Measurements from ENCODE around the gene DNAJC15. TPM values are rescaled to one million over a fixed set of nuclear protein-coding genes. Genes with fewer than 3 reads are reported as not detected.
"Not testable (repeated sequence)": the region's sequence is repeated elsewhere in the genome, so short reads cannot be mapped to it uniquely, and the experiment has no call there.

DNAJC15 gene
- total RNA-seq, 4 donors from 2014 or later = 10.5 to 18.3 (median 11.4) TPM

DNA sequence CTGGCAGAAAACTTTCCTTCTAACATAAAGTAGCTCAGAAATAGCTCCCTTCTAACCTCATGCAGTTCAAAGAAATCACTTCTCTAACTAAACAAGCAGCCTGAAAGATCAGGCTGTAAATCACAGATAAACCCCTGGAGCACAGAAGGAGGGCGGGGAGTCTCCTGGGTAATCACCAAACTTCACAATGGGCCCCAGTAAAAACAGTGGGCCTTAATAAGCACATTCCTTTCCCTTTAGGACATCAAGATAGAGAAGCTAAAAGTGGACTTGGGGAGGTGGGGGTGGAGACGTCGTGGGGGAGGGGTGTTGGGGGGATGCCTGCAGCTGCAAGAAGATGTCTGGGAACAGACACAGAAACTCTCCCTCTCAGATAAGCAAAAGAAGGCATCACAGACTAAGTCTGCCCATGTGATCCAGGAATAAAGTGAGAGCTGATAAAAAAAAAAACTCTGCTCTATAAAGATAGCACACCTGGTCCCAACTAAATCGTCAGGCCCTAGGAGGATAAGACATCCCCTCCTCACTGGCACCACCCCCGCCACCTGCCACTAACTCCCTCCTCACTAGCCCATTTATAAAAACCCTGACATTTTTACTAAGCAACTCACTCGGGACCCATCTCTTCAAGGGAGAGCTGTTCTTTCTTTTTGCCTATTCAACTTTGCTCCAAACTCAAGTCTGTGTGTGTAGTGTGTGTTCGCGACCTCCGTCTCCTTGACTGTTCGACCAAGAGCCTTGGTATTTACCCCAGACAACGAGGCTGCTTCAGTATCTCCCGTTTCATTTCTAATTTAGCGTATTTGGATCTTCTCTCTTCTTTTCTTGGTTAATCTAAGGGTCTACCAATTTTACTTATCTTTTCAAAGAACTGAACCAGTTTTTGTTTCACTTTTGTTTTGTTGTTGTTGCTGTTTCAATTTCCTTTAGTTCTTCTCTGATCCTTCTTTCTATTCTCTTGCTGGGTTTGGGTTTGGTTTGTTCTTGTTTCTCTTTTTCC is 31.7 kb downstream of the DNAJC15 start:
- Histone ChIP-seq H3K27me3 (no peaks in the 10 kb centered on the region), H3K4me3 (peak overlapping the region; percentile 3 to 58 (median 46)), H3K9me3 (peaks cover 0 to 3% of the 10 kb centered on the region in 2 donors), H3K4me1 (peaks cover 22 to 63% (median 38%) of the 10 kb centered on the region in 4 donors), H3K36me3 (no peaks in the 10 kb centered on the region), H3K27ac (peak overlapping the region; percentile 84 to 96 (median 90))
- intact Hi-C loops (cut with DNase I; ENCODE audit: low total_unique reads) (no loop called here), in situ Hi-C loops (cut with MboI; ENCODE audit: low pct_ligation_motif_present in 1 of 4, low pct_unique_long_range_greater_than_20kb in 1 of 4, low sequenced_read_pairs in 3 of 4) (no loop called here)
- no peak for DNase-seq
- TF ChIP-seq POLR2A (IDR thresholded peaks at IDR 0.05) (no peak), EP300 (IDR thresholded peaks at IDR 0.05; ENCODE audit: low read depth) (no peak), POLR2AphosphoS5 (IDR thresholded peaks at IDR 0.05) (no peak)
- TF ChIP-seq, protein P1, sequence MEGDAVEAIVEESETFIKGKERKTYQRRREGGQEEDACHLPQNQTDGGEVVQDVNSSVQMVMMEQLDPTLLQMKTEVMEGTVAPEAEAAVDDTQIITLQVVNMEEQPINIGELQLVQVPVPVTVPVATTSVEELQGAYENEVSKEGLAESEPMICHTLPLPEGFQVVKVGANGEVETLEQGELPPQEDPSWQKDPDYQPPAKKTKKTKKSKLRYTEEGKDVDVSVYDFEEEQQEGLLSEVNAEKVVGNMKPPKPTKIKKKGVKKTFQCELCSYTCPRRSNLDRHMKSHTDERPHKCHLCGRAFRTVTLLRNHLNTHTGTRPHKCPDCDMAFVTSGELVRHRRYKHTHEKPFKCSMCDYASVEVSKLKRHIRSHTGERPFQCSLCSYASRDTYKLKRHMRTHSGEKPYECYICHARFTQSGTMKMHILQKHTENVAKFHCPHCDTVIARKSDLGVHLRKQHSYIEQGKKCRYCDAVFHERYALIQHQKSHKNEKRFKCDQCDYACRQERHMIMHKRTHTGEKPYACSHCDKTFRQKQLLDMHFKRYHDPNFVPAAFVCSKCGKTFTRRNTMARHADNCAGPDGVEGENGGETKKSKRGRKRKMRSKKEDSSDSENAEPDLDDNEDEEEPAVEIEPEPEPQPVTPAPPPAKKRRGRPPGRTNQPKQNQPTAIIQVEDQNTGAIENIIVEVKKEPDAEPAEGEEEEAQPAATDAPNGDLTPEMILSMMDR (IDR thresholded peaks at IDR 0.05) = no peak
- 1 to 6% methylated on average over 10 to 13 of the region's 13 CpGs for WGBS, 2 donors (ENCODE audit: low coverage in 1 of 2)

GRCh38 chr13:43057653-43058317 is 34.4 kb downstream of the DNAJC15 start:
- in situ Hi-C loops (cut with MboI; ENCODE audit: low pct_ligation_motif_present in 1 of 4, low pct_unique_long_range_greater_than_20kb in 1 of 4, low sequenced_read_pairs in 3 of 4) (no loop called here), intact Hi-C loops (cut with DNase I; ENCODE audit: low total_unique reads) (no loop called here)
- Histone ChIP-seq H3K4me1 (peaks cover 22 to 61% (median 38%) of the 10 kb centered on the region in 4 donors), H3K27ac (peak overlapping the region; percentile 66 to 74 (median 70)), H3K27me3 (no peaks in the 10 kb centered on the region), H3K9me3 (peaks cover 0 to 3% of the 10 kb centered on the region in 2 donors), H3K36me3 (no peaks in the 10 kb centered on the region), H3K4me3 (no peak overlapping the region)
- TF ChIP-seq EP300 (IDR thresholded peaks at IDR 0.05; ENCODE audit: low read depth) (no peak), POLR2AphosphoS5 (IDR thresholded peaks at IDR 0.05) (peak in 1 of 3 donors; percentile 11)
- WGBS, 2 donors (ENCODE audit: low coverage in 1 of 2) = 60% methylated on average over 3 of the region's 3 CpGs; no CpG with 5 or more reads in 1 of the 2 donors
- no peak for DNase-seq

DNA sequence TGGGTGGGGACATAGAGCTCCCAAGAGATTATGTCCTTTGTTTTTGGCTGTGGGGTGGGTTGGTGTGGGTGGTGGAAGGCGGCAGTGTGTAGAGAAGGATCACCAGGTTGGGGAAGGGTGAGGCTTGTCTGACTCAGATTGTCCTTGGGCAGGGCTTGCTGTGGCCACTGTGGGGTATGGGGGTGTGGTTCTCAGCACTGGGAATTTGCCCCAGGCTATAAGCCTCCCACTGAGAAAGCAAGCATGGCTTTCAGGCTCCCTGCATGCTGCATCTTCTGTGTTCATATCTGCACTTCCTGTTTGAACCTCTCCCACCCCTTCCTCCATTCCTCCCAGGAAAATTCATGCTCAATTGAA is 34.9 kb downstream of the DNAJC15 start:
- Histone ChIP-seq H3K27ac (peak overlapping the region; percentile 66 to 74 (median 70)), H3K4me3 (no peak overlapping the region), H3K36me3 (no peaks in the 10 kb centered on the region), H3K27me3 (no peaks in the 10 kb centered on the region), H3K4me1 (peaks cover 22 to 59% (median 38%) of the 10 kb centered on the region in 4 donors), H3K9me3 (peaks cover 0 to under 1% of the 10 kb centered on the region in 2 donors)
- peak; percentile 60 for DNase-seq
- intact Hi-C loops (cut with DNase I; ENCODE audit: low total_unique reads) (no loop called here), in situ Hi-C loops (cut with MboI; ENCODE audit: low pct_ligation_motif_present in 1 of 4, low pct_unique_long_range_greater_than_20kb in 1 of 4, low sequenced_read_pairs in 3 of 4) (no loop called here)
- WGBS, 2 donors (ENCODE audit: low coverage in 1 of 2) = 28% methylated on average over 1 of the region's 1 CpG; no CpG with 5 or more reads in 1 of the 2 donors
- TF ChIP-seq, protein P1 (IDR thresholded peaks at IDR 0.05) = no peak
- no peak for TF ChIP-seq EP300 (IDR thresholded peaks at IDR 0.05; ENCODE audit: low read depth)
- no peak for TF ChIP-seq POLR2A (IDR thresholded peaks at IDR 0.05)
- no peak for TF ChIP-seq POLR2AphosphoS5 (IDR thresholded peaks at IDR 0.05)

DNA sequence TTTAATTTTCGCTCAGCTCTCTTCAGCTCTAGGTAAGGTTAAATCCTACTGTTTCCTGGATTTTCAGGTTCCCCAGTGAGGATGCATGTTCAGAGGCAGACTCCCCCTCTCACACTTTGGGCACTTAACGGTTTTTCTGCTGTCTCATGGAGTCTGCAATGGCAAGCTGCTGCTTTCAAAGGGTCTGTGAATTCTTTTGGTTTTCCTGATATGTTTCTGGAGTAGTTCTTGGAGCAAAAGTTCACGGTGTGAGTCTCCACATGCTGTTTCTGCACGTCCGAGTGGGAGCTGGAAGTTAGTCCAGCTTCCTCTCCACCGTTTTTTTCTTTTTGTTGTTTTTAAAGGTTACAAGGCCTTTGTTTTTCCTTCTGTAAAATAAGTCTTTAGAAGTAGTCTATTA is 35.4 kb downstream of the DNAJC15 start:
- no peaks in the 10 kb centered on the region for H3K27me3 ChIP-seq
- 80 to 82% methylated on average over 1 to 6 of the region's 6 CpGs for WGBS, 2 donors (ENCODE audit: low coverage in 1 of 2)
- no peak overlapping the region for H3K4me3 ChIP-seq
- in situ Hi-C loops (cut with MboI; ENCODE audit: low pct_ligation_motif_present in 1 of 4, low pct_unique_long_range_greater_than_20kb in 1 of 4, low sequenced_read_pairs in 3 of 4) = no loop called here
- TF ChIP-seq POLR2A (IDR thresholded peaks at IDR 0.05) (no peak), POLR2AphosphoS5 (IDR thresholded peaks at IDR 0.05) (no peak), EP300 (IDR thresholded peaks at IDR 0.05; ENCODE audit: low read depth) (no peak)
- TF ChIP-seq, protein P1 (IDR thresholded peaks at IDR 0.05) = no peak
- H3K36me3 ChIP-seq = no peaks in the 10 kb centered on the region
- H3K4me1 ChIP-seq = peaks cover 21 to 54% (median 35%) of the 10 kb centered on the region in 4 donors
- no peak for DNase-seq
- intact Hi-C loops (cut with DNase I; ENCODE audit: low total_unique reads) = no loop called here
- H3K9me3 ChIP-seq = no peaks in the 10 kb centered on the region
- peak overlapping the region; percentile 66 to 74 (median 70) for H3K27ac ChIP-seq

- DNase-seq; H3K36me3 ChIP-seq; in situ Hi-C loops (cut with MboI; ENCODE audit: low pct_ligation_motif_present in 1 of 4, low pct_unique_long_range_greater_than_20kb in 1 of 4, low sequenced_read_pairs in 3 of 4); H3K4me3 ChIP-seq; H3K27ac ChIP-seq; H3K9me3 ChIP-seq; intact Hi-C loops (cut with DNase I; ENCODE audit: low total_unique reads); H3K27me3 ChIP-seq: not testable (repeated sequence)
- 95 to 97% methylated on average over 3 to 7 of the region's 7 CpGs for WGBS, 2 donors (ENCODE audit: low coverage in 1 of 2)
- peaks cover 16 to 44% (median 26%) of the 10 kb centered on the region in 4 donors for H3K4me1 ChIP-seq
These were observed 36.4 kb downstream of the DNAJC15 start for GRCh38 chr13:43059779-43060178.

- DNase-seq; H3K27ac ChIP-seq; intact Hi-C loops (cut with DNase I; ENCODE audit: low total_unique reads); H3K27me3 ChIP-seq; H3K9me3 ChIP-seq; H3K4me3 ChIP-seq; H3K36me3 ChIP-seq; in situ Hi-C loops (cut with MboI; ENCODE audit: low pct_ligation_motif_present in 1 of 4, low pct_unique_long_range_greater_than_20kb in 1 of 4, low sequenced_read_pairs in 3 of 4): not testable (repeated sequence)
- WGBS, 2 donors (ENCODE audit: low coverage in 1 of 2) = 93 to 94% methylated on average over 3 to 4 of the region's 4 CpGs
- peaks cover 14 to 37% (median 20%) of the 10 kb centered on the region in 4 donors for H3K4me1 ChIP-seq
These were observed 37.4 kb downstream of the DNAJC15 start for GRCh38 chr13:43060806-43061205.

Data from transverse colon (tissue), 4 donors.